IPS-18a (cell line): ENCODE measurements around the gene SLC16A1.
"Not testable (repeated sequence)": the region's sequence is repeated elsewhere in the genome, so short reads cannot be mapped to it uniquely, and the experiment has no call there.

ENCODE experiments used
- H3K27ac ChIP-seq: one replicate; pipeline ENCODE4 v1.5.1; 2013; ENCODE audit warnings: low read length
- H3K27me3 ChIP-seq: one replicate; pipeline ENCODE4 v1.6.1; 2013; ENCODE audit warnings: mild to moderate bottlenecking, low read length; ENCODE audit not compliant: control insufficient read depth, insufficient read depth
- H3K36me3 ChIP-seq: one replicate; pipeline ENCODE4 v1.6.1; 2013; ENCODE audit warnings: low read depth, low read length; ENCODE audit not compliant: control insufficient read depth
- H3K4me1 ChIP-seq: one replicate; pipeline ENCODE4 v1.6.1; 2013; ENCODE audit warnings: low read depth, low read length; ENCODE audit not compliant: control insufficient read depth
- H3K4me3 ChIP-seq: one replicate; pipeline ENCODE4 v1.5.1; 2013; ENCODE audit warnings: low read length
- H3K9ac ChIP-seq: one replicate; pipeline ENCODE4 v1.6.1; 2013; ENCODE audit warnings: mild to moderate bottlenecking, low read length, moderate library complexity
- H3K9me3 ChIP-seq: one replicate; pipeline ENCODE4 v1.6.1; 2013; ENCODE audit warnings: low read depth, low read length; ENCODE audit not compliant: control insufficient read depth

The SLC16A1 gene, protein sequence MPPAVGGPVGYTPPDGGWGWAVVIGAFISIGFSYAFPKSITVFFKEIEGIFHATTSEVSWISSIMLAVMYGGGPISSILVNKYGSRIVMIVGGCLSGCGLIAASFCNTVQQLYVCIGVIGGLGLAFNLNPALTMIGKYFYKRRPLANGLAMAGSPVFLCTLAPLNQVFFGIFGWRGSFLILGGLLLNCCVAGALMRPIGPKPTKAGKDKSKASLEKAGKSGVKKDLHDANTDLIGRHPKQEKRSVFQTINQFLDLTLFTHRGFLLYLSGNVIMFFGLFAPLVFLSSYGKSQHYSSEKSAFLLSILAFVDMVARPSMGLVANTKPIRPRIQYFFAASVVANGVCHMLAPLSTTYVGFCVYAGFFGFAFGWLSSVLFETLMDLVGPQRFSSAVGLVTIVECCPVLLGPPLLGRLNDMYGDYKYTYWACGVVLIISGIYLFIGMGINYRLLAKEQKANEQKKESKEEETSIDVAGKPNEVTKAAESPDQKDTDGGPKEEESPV

GRCh38 chr1:112955773-112956543 lies at the start of gene SLC16A1:
Gene SLC16A1 (minus strand): TSS chr1:112956196. CDS start chr1:112929308, 26,888 bp downstream.
- Histone ChIP-seq H3K9ac (peak within 1 kb of the TSS; percentile 93), H3K4me1 (peaks cover 35% of the 10 kb centered on the region), H3K27ac (peak within 1 kb of the TSS; percentile 79), H3K27me3 (no peaks in the 10 kb centered on the region), H3K4me3 (peak within 1 kb of the TSS; percentile 86), H3K36me3 (peaks cover 28% of the 10 kb centered on the region), H3K9me3 (no peaks in the 10 kb centered on the region)

DNA sequence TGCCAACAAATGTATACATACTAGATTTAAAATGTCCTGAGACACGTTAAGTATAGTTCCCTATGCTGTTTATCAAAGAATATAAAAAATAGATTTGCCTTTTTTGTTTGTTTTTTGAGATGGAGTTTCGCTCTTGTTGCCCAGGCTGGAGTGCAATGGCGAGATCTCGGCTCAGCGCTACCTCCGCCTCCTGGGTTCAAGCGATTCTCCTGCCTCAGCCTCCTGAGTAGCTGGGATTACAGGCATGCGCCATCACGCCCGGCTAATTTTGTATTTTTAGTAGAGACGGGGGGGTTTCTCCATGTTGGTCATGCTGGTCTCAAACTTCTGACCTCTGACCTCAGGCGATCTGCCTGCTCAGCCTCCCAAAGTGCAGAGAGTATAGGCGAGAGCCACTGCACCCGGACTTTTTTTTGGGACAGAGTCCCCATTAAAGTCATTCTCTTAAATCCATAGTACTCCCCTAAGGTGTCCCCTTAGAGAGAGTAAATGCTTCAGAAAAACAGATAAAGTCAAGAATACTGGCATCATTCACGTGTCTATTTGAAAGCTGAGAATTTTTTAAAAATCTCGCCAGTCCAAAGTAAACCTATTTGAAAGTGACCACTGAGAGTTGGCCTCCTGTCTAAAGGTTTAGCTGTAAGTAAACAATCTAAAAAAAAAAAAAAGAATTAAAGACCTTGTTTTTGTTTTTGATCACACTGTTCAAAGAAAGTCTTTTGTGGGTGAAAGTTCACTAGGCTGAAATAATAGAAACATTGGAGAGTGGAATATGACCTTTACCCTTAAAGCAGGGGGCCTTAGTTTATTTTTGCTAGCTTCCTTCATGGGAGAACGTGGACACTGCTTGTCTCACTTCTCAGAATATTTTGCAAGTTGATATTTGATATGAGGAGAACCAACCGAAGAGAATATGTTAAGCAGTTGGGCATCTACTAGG lies 48.0 kb upstream of the SLC16A1 start:
- Histone ChIP-seq H3K27me3 (no peaks in the 10 kb centered on the region), H3K9ac (no peak overlapping the region), H3K4me3 (no peak overlapping the region), H3K27ac (no peak overlapping the region), H3K9me3 (no peaks in the 10 kb centered on the region), H3K4me1 (no peaks in the 10 kb centered on the region), H3K36me3 (peaks cover 10% of the 10 kb centered on the region)

- Histone ChIP-seq H3K27ac (no peak overlapping the region), H3K4me3 (no peak overlapping the region), H3K36me3 (peaks cover 7% of the 10 kb centered on the region), H3K9ac (no peak overlapping the region), H3K27me3 (no peaks in the 10 kb centered on the region), H3K9me3 (no peaks in the 10 kb centered on the region), H3K4me1 (no peaks in the 10 kb centered on the region)
Measured at GRCh38 chr1:113002297-113002696, 46.3 kb upstream of the SLC16A1 start.

GRCh38 chr1:112998592-112999235 lies 42.7 kb upstream of the SLC16A1 start:
- H3K4me3 ChIP-seq = no peak overlapping the region
- peaks cover 7% of the 10 kb centered on the region for H3K36me3 ChIP-seq
- no peaks in the 10 kb centered on the region for H3K9me3 ChIP-seq
- no peaks in the 10 kb centered on the region for H3K4me1 ChIP-seq
- H3K9ac ChIP-seq = no peak overlapping the region
- H3K27me3 ChIP-seq = no peaks in the 10 kb centered on the region
- H3K27ac ChIP-seq = no peak overlapping the region

GRCh38 chr1:112997781-112998180 lies 41.8 kb upstream of the SLC16A1 start:
- Histone ChIP-seq H3K4me3 (no peak overlapping the region), H3K27me3 (no peaks in the 10 kb centered on the region), H3K9ac (no peak overlapping the region), H3K9me3 (no peaks in the 10 kb centered on the region), H3K4me1 (peaks cover 1% of the 10 kb centered on the region), H3K27ac (no peak overlapping the region), H3K36me3 (peaks cover 7% of the 10 kb centered on the region)

- no peak overlapping the region for H3K4me3 ChIP-seq
- no peak overlapping the region for H3K27ac ChIP-seq
- H3K4me1 ChIP-seq = peaks cover 4% of the 10 kb centered on the region
- no peaks in the 10 kb centered on the region for H3K9me3 ChIP-seq
- H3K36me3 ChIP-seq = peaks cover 7% of the 10 kb centered on the region
- no peaks in the 10 kb centered on the region for H3K27me3 ChIP-seq
- H3K9ac ChIP-seq = no peak overlapping the region
Measured at GRCh38 chr1:112995890-112996289, 39.9 kb upstream of the SLC16A1 start.

GRCh38 chr1:112995021-112995420 lies 39.0 kb upstream of the SLC16A1 start:
- H3K27me3 ChIP-seq, H3K27ac ChIP-seq, H3K36me3 ChIP-seq, H3K9ac ChIP-seq, H3K4me3 ChIP-seq, H3K9me3 ChIP-seq, H3K4me1 ChIP-seq: not testable (repeated sequence)

- Histone ChIP-seq H3K4me3 (no peak overlapping the region), H3K27ac (no peak overlapping the region), H3K9ac (no peak overlapping the region), H3K36me3 (no peaks in the 10 kb centered on the region), H3K9me3 (no peaks in the 10 kb centered on the region), H3K4me1 (peaks cover 4% of the 10 kb centered on the region), H3K27me3 (no peaks in the 10 kb centered on the region)
Measured at GRCh38 chr1:112992780-112993179, 36.8 kb upstream of the SLC16A1 start.

DNA sequence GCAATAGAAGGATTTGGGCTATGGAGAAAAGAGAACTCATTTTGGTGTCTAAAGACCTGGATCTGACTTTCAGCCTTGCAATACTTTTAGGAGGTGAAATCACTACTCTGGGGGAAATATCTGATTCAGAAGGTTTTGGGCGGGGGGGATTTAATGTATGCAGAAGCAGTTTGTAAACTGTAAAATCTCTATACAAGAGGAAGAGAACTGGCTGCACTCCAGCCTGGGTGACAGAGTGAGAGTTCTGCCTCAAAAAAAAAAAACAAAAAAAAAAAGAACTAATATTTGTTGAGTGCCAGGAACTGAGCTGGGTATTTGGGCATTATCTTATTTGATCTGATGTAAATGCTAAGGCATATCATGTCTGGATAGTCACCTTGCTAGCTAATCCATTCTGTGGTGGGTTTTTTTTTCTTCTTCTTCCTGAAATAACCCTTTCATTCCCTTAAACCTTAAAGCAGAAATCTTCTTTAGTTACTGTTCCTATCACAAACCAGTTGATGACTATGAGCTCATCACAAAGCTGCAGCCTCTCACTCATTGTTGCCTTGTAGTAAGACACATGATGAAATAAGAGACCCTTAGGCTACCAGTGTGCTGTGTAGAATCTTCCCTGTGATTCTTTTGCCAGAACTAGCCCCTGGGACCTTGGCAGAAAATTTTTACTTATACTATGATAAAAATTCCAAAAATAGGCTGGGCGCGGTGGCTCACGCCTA lies 35.6 kb upstream of the SLC16A1 start:
- Histone ChIP-seq H3K27ac (no peak overlapping the region), H3K36me3 (no peaks in the 10 kb centered on the region), H3K27me3 (no peaks in the 10 kb centered on the region), H3K9me3 (no peaks in the 10 kb centered on the region), H3K4me1 (peaks cover 4% of the 10 kb centered on the region), H3K4me3 (no peak overlapping the region), H3K9ac (no peak overlapping the region)

- H3K27me3 ChIP-seq = no peaks in the 10 kb centered on the region
- H3K9ac ChIP-seq = no peak overlapping the region
- H3K4me1 ChIP-seq = peaks cover 4% of the 10 kb centered on the region
- H3K36me3 ChIP-seq = no peaks in the 10 kb centered on the region
- H3K9me3 ChIP-seq = no peaks in the 10 kb centered on the region
- H3K27ac ChIP-seq = no peak overlapping the region
- H3K4me3 ChIP-seq = no peak overlapping the region
Measured at GRCh38 chr1:112990271-112990670, 34.3 kb upstream of the SLC16A1 start.
